ENCODE data around the gene PDE4B.

Gene PDE4B

DNA sequence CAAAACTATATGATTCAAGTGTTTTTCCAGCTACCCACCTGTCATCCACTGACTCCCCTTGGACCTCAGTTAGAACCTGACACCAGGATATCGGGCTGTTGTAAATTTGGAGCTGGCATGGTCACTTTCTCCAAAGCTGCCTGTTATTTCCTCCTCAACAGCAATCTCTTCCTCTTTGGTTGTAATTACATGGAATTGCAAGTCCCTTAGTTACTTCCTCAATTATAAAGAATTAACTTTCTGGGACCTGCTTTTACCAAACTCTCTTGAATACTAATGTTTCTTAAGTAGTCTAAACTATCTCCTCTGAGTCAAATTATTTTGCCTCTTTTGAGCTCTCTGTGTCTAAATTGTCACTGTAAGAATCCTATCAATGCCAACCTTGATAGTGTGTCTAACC is 590.9 kb downstream of the PDE4B start:
- Histone ChIP-seq H3K36me3 (ENCODE audit: control insufficient read depth, insufficient read depth, low read length) (no peaks in the 10 kb centered on the region), H3K27me3 (ENCODE audit: control insufficient read depth, insufficient read depth, low read length) (no peaks in the 10 kb centered on the region), H3K9ac (ENCODE audit: low read length) (no peak overlapping the region), H3K4me1 (ENCODE audit: control insufficient read depth, insufficient read depth, low read length) (no peaks in the 10 kb centered on the region), H3K4me3 (ENCODE audit: low read length) (no peak overlapping the region), H3K27ac (ENCODE audit: low read depth, low read length) (no peak overlapping the region)

DNA sequence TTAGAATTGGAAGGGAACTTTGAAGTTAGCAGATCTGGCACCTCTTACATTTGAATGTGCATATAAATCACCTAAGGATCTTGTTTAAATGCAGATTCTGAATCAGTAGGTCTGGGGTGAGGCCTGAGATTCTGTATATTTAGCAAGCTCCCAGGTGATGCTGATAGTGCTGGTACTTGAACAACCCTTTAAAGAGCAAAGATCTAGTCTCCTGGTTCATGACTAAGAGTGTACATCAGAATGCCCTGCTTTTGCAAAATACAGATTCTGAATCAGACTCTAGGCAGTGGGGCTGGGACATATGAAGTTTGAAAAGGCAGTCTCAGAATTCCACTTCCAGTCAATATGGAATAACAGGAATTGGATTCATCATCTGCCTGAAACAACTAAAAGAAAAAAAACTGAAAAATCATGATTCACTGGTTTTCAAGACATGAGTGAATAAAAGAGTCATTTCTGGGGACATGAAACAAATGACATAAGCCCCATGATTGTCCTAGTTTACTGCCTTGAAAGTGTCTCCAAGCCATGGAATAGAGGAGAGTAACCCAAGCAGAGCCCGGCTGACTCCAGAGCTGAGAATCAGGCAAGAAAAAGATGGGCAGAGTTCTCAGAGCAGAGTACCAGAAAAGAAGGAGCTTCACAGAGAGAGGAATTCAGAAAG is 591.7 kb downstream of the PDE4B start:
- no peak overlapping the region for H3K27ac ChIP-seq (ENCODE audit: low read depth, low read length)
- no peaks in the 10 kb centered on the region for H3K27me3 ChIP-seq (ENCODE audit: control insufficient read depth, insufficient read depth, low read length)
- no peak overlapping the region for H3K4me3 ChIP-seq (ENCODE audit: low read length)
- no peaks in the 10 kb centered on the region for H3K4me1 ChIP-seq (ENCODE audit: control insufficient read depth, insufficient read depth, low read length)
- no peak overlapping the region for H3K9ac ChIP-seq (ENCODE audit: low read length)
- H3K36me3 ChIP-seq (ENCODE audit: control insufficient read depth, insufficient read depth, low read length) = no peaks in the 10 kb centered on the region

DNA sequence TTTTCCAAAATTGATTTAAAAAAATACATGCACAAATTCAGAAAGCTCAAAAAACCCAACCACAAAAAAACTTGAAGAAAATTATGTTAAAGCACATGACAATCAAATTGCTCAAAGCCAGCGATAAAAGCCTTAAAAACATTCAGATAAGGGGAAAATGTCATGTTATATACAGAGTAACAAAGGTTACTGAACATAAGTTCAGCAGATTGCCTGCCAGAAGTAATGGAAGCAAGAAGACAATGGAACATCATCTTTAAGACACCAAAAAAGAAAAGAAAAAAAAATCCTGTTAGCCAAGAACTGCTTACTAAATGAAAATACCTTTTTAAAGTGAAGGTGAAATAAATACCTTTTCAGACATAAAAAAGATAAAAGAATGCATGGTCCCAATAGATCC is 594.0 kb downstream of the PDE4B start:
- H3K4me3 ChIP-seq (ENCODE audit: low read length) = no peak overlapping the region
- H3K9ac ChIP-seq (ENCODE audit: low read length) = no peak overlapping the region
- no peaks in the 10 kb centered on the region for H3K4me1 ChIP-seq (ENCODE audit: control insufficient read depth, insufficient read depth, low read length)
- H3K36me3 ChIP-seq (ENCODE audit: control insufficient read depth, insufficient read depth, low read length) = no peaks in the 10 kb centered on the region
- no peaks in the 10 kb centered on the region for H3K27me3 ChIP-seq (ENCODE audit: control insufficient read depth, insufficient read depth, low read length)
- no peak overlapping the region for H3K27ac ChIP-seq (ENCODE audit: low read depth, low read length)

DNA sequence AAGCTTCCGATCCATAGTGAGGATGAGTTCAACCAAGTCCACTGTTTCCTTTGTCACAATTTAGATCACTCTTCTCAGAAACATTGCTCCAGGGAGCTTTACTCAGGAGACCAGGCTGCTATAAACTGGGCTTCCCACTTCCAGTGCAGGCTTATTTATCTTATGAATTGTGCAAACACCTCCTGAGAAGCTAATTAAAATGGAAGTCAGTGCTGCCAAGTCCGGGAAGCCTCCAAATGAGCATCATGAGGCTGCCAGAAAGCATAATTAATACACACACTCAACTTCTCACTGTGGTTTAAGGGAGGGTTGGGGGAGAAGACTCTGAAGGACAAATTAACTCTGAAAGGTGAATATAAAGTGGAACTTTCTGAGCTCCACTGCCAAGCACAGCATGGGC is 596.2 kb downstream of the PDE4B start:
- Histone ChIP-seq H3K4me1 (ENCODE audit: control insufficient read depth, insufficient read depth, low read length) (no peaks in the 10 kb centered on the region), H3K9ac (ENCODE audit: low read length) (no peak overlapping the region), H3K27me3 (ENCODE audit: control insufficient read depth, insufficient read depth, low read length) (no peaks in the 10 kb centered on the region), H3K36me3 (ENCODE audit: control insufficient read depth, insufficient read depth, low read length) (no peaks in the 10 kb centered on the region), H3K4me3 (ENCODE audit: low read length) (no peak overlapping the region), H3K27ac (ENCODE audit: low read depth, low read length) (no peak overlapping the region)

DNA sequence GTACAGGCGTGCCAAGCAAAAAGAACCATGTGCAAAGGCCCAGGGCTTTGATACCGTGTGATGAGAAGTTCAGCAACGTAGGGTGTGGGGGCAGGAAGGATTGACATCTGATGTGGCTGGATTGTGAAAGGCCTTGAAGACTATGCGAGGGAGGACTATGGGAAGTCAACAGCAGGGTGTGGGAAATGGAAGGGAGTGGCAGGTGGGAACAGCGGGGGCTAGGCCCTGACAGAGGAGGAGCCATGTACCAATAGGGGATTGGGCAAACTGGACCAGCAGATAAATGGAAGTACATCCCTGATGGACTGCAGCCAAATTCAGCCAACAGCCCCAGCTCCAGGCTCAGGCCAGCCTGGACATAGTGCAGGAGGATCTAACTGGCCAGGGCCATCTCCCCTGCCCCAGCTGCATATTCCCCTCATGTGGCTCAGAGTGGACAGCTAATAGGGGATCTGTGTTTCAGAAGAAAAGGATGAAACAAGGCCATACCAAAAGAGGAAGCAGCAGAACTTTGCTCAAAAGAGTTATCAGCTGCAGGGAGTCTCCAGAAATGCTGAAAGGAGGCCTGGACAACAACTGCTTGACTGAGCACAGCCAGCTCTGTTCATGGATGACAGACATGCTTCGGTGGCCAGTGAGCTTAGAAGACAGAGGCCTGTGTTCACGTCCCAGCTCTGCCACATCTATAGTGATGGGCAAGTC is 601.0 kb downstream of the PDE4B start:
- H3K36me3 ChIP-seq (ENCODE audit: control insufficient read depth, insufficient read depth, low read length) = no peaks in the 10 kb centered on the region
- H3K4me3 ChIP-seq (ENCODE audit: low read length) = no peak overlapping the region
- H3K27ac ChIP-seq (ENCODE audit: low read depth, low read length) = no peak overlapping the region
- H3K27me3 ChIP-seq (ENCODE audit: control insufficient read depth, insufficient read depth, low read length) = no peaks in the 10 kb centered on the region
- no peak overlapping the region for H3K9ac ChIP-seq (ENCODE audit: low read length)
- no peaks in the 10 kb centered on the region for H3K4me1 ChIP-seq (ENCODE audit: control insufficient read depth, insufficient read depth, low read length)

DNA sequence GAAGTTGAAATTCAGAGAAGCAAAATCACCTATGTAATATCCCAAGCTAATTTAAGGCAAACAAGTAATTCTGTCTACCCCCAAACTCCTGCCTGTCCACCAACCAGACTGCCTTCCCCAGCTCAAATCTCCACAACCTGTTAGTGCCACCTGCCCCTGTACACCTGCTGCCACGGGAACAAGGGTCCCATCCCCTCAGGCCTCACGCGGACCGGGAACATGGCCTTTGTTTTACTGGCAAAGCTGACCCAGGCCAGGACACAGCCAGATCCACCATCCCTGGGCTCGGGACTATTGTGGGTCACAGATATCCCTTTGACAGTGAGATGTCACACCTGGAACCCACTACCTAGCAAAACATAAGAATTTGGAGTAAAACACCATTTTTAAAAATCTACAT is 601.9 kb downstream of the PDE4B start:
- H3K27ac ChIP-seq (ENCODE audit: low read depth, low read length) = no peak overlapping the region
- H3K36me3 ChIP-seq (ENCODE audit: control insufficient read depth, insufficient read depth, low read length) = no peaks in the 10 kb centered on the region
- no peak overlapping the region for H3K4me3 ChIP-seq (ENCODE audit: low read length)
- no peaks in the 10 kb centered on the region for H3K4me1 ChIP-seq (ENCODE audit: control insufficient read depth, insufficient read depth, low read length)
- H3K27me3 ChIP-seq (ENCODE audit: control insufficient read depth, insufficient read depth, low read length) = no peaks in the 10 kb centered on the region
- no peak overlapping the region for H3K9ac ChIP-seq (ENCODE audit: low read length)

DNA sequence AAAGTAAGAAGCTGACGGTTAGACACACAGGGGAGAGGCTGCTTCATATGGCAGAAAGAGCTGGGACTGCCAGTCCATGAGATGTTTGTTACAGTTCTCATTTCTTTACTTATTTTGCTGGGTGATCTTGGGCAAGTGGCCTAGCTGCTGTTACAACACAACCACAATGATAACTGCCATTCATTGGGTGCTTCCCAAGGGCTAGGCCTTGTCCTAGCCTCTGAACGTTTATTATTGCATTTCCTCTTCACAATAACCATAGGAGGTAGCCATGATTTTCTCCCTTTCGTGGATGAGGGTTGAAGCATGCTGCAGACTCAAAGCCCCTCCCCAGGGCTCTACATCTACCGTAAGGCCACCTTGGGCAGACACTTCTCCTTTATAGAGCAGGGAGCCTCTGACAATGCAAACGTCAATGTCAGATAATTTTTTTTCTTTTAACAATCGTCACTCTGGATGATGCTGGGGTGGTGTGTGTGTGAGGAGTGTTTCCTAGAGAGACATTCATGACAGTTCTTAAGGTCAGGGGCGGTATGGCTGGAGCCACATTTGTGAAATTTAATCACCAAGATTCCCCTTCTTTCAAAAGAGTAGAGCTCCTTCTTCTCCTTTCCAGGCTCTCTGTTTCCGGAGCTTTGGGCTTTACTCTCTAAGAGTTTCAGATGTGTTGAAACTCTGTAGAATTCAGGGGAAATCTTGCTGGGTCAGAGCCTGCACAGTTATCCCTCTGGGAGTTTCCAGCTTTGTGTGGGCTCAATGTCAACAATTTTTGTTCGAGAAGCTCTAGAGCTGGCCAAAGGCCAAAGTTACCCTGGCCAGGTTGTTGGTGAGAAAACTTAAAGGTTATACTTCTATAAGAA is 602.7 kb downstream of the PDE4B start:
- no peaks in the 10 kb centered on the region for H3K36me3 ChIP-seq (ENCODE audit: control insufficient read depth, insufficient read depth, low read length)
- H3K4me1 ChIP-seq (ENCODE audit: control insufficient read depth, insufficient read depth, low read length) = no peaks in the 10 kb centered on the region
- H3K27ac ChIP-seq (ENCODE audit: low read depth, low read length) = no peak overlapping the region

DNA sequence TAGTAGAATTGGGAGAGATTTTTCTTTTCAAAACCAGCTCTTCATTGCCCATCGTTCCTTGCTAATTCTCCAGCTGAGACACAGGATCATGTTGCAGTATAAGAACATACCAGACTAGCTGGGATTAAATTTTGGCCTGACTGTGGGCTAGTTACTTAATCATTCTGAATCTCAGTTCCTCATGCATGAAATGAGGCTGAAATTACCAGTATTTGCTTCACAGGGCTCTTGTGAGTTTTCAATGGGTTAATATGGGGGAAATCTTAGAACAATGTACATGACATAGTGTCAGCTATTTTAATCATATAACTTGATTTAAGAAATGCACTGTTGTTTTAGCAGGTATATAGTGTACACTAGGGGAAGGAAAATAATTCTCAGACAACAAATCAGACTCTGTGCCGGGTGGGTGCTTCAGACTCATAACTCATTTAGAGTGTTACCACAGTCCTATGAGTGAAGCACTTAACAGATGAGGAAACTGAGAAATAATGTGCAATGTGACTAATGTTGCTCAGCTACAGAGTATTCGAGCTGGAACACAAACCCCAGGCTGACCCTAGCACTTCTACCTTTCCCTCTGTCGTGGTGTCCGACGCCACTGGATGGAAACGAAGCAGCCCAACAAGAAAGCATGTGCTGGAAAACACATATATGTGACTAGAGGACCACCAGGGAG is 603.7 kb downstream of the PDE4B start:
- Histone ChIP-seq H3K4me3 (ENCODE audit: low read length) (no peak overlapping the region), H3K9ac (ENCODE audit: low read length) (no peak overlapping the region), H3K27me3 (ENCODE audit: control insufficient read depth, insufficient read depth, low read length) (no peaks in the 10 kb centered on the region), H3K4me1 (ENCODE audit: control insufficient read depth, insufficient read depth, low read length) (no peaks in the 10 kb centered on the region), H3K27ac (ENCODE audit: low read depth, low read length) (no peak overlapping the region), H3K36me3 (ENCODE audit: control insufficient read depth, insufficient read depth, low read length) (no peaks in the 10 kb centered on the region)

More for the DNA sequence above, 602.7 kb downstream of the PDE4B start:
- Histone ChIP-seq H3K27me3 (ENCODE audit: control insufficient read depth, insufficient read depth, low read length) (no peaks in the 10 kb centered on the region), H3K4me3 (ENCODE audit: low read length) (no peak overlapping the region), H3K9ac (ENCODE audit: low read length) (no peak overlapping the region)

DNA sequence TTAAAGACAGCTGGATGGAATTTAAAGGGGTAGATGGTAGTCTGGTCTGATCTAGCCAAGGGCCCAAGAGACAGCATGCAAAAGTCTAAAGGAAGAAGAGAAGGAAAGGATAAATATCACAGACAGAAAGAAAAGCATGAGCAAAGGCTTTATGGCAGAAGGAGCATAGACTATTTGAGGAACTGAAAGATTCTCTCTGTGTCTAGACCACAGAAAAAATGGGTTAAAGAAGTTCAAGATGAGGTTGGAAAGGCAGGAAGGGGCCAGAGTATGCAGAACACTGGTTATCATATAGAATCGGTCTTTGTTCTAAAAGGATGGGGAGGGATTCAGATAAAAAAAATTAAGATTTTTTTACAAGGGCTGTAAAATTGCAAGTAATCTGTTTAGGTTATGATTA is 604.5 kb downstream of the PDE4B start:
- Histone ChIP-seq H3K4me1 (ENCODE audit: control insufficient read depth, insufficient read depth, low read length) (no peaks in the 10 kb centered on the region), H3K9ac (ENCODE audit: low read length) (no peak overlapping the region), H3K36me3 (ENCODE audit: control insufficient read depth, insufficient read depth, low read length) (no peaks in the 10 kb centered on the region), H3K27ac (ENCODE audit: low read depth, low read length) (no peak overlapping the region), H3K4me3 (ENCODE audit: low read length) (no peak overlapping the region), H3K27me3 (ENCODE audit: control insufficient read depth, insufficient read depth, low read length) (no peaks in the 10 kb centered on the region)

DNA sequence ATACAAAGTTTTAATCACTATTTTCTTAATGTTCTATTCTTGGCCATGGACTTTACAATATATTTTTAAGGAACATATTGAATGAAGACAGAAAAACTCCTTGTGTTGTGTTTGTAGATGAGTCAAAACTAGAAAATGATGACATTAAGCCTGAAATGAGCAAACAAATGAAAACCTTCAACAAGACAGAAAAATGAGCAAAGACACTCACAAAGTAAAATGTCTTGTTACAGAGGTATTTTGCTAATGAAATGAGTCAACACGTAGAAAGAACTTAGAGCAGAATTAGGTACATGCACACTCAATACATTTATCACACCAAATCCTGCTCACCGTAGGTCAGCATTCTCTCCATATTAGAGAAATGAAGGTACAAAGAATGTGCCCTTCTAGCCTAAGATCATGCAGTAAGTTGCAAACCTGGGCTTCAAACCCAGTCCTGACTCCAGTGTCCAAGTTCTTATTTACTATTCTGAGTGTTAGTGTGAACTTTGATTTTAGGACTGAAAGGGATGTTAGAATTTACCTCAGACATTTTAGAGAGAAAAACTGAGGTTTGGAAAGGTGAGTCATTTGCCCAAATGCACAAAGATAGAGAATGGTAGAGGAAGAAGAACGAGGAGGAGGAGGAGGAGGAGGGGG is 607.3 kb downstream of the PDE4B start:
- Histone ChIP-seq H3K27ac (ENCODE audit: low read depth, low read length) (no peak overlapping the region), H3K4me3 (ENCODE audit: low read length) (no peak overlapping the region), H3K9ac (ENCODE audit: low read length) (no peak overlapping the region), H3K4me1 (ENCODE audit: control insufficient read depth, insufficient read depth, low read length) (no peaks in the 10 kb centered on the region), H3K27me3 (ENCODE audit: control insufficient read depth, insufficient read depth, low read length) (no peaks in the 10 kb centered on the region), H3K36me3 (ENCODE audit: control insufficient read depth, insufficient read depth, low read length) (no peaks in the 10 kb centered on the region)

DNA sequence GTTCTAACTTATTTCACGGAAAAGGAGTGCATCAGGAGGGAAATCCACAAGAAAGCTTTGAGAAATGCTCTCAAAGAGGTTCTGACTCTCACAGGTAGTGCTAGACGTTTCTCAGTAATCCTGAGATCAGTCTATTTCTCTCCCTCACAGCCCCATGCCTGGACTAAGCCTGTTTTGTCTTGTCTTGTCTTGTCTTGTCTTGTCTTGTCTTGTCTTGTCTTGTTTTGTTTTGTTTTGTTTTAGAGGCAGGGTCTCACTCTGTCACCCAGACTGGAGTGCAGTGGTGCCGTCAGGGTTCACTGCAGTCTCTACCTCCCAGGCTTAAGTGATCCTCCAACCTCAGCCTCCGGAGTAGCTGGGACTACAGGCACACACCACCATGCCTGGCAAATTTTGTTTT is 608.0 kb downstream of the PDE4B start:
- Histone ChIP-seq H3K4me3 (ENCODE audit: low read length) (no peak overlapping the region), H3K4me1 (ENCODE audit: control insufficient read depth, insufficient read depth, low read length) (no peaks in the 10 kb centered on the region), H3K9ac (ENCODE audit: low read length) (no peak overlapping the region), H3K27me3 (ENCODE audit: control insufficient read depth, insufficient read depth, low read length) (no peaks in the 10 kb centered on the region), H3K27ac (ENCODE audit: low read depth, low read length) (no peak overlapping the region), H3K36me3 (ENCODE audit: control insufficient read depth, insufficient read depth, low read length) (no peaks in the 10 kb centered on the region)

DNA sequence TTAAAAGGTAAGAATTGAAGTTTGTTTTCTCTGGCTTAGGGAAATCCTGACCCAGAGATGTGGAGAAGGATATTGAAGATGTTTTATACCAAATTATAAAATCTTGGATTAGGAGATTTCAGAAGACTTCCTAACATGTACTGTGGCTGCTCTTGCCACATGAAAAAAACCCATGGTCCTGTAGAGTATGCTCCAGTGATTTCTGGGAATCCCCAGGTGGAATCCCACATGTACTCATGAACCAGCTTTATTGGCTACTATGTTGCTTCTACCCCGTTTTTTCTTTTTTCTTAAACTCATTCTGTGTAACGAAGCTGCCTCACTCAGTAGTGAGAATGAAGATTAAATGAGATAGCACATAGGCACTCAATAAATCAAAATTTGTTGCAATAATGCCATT is 608.5 kb downstream of the PDE4B start:
- H3K9ac ChIP-seq (ENCODE audit: low read length) = no peak overlapping the region
- H3K36me3 ChIP-seq (ENCODE audit: control insufficient read depth, insufficient read depth, low read length) = no peaks in the 10 kb centered on the region
- no peaks in the 10 kb centered on the region for H3K27me3 ChIP-seq (ENCODE audit: control insufficient read depth, insufficient read depth, low read length)
- no peak overlapping the region for H3K4me3 ChIP-seq (ENCODE audit: low read length)
- H3K4me1 ChIP-seq (ENCODE audit: control insufficient read depth, insufficient read depth, low read length) = no peaks in the 10 kb centered on the region
- H3K27ac ChIP-seq (ENCODE audit: low read depth, low read length) = no peak overlapping the region

Data from rectal smooth muscle tissue (tissue), 1 donor.